GM19395 (cell line): ENCODE data around the gene AGTRAP.

Experiments
- ATAC-seq: cut with Tn5 transposase; IDR thresholded peaks from one replicate; pipeline ENCODE4 v1.9.1; 2021; ENCODE audit warnings: mild to moderate bottlenecking, moderate library complexity; ENCODE audit not compliant: unreplicated experiment

The AGTRAP gene

DNA sequence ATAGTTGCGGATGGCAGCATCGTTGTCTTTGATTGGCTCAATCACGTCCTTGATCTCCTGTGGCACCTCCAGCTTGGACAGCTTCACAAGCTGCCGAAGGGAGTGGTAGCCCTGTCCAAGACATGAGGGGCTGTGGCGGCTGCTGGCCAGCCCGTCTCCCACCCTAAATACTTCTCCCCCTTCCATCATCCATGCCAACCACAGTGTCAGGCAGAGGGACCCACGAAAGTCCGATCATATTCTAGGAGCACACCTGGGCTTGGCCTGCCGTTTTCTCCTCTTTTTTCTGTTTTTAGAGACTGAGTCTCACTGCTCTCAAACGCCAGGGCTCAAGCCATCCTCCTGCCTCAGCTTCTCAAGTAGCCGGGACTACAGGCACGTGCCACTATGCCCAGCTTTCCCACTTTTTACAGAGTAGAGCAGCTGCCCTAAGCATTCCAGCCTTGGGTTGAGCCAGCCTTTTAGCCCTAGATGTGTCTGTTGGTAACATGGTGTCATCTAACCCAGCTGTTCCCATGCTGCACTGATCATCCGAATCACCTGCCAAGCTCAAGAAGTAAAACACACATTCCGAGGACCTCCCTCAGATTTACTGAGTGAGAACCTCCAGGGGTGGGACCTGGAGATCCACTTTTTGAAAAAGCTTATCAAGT is 59.4 kb downstream of the AGTRAP start:
- ATAC-seq: no peak

- no peak for ATAC-seq
Observed at GRCh38 chr1:11796036-11796828, 60.3 kb downstream of the AGTRAP start.

- ATAC-seq: no peak
Observed at GRCh38 chr1:11797525-11798216, 61.7 kb downstream of the AGTRAP start.

GRCh38 chr1:11799099-11799498 is 63.2 kb downstream of the AGTRAP start:
- ATAC-seq: no peak

DNA sequence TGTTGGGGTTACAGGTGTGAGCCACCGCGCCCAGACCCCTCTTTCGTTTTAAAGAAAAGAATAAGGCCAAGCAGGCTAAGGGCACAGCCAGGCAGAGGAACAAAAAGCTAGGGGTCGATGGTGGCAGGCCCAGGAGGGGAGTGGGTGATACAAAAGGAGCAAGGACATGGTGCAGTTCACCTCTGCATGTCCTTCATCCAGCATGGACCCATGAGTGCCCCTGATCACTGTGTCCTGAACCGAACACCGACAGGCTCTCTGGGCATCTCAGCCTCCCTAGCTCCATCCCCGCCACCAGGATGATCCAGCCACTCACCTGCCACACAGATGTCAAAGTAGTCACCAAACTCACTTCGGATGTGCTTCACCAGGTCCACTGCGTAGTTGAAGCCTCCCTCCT is 64.0 kb downstream of the AGTRAP start:
- no peak for ATAC-seq

- no peak for ATAC-seq
Observed at GRCh38 chr1:11800391-11800755, 64.4 kb downstream of the AGTRAP start.
